Measurements from ENCODE around the gene SLC30A3.

Gene SLC30A3

GRCh38 chr2:27220091-27220490 lies 42.8 kb downstream of the SLC30A3 start:
- Histone ChIP-seq H3K27ac (replicated peaks; ENCODE audit: low read length) (no peak overlapping the region), H2AK5ac (ENCODE audit: low read depth, low read length) (no peak overlapping the region), H3K27me3 (ENCODE audit: control insufficient read depth in 3 of 3, insufficient read depth in 3 of 3, low read depth in 1 of 3, low read length in 3 of 3) (no peaks in the 10 kb centered on the region), H3K4ac (ENCODE audit: low read length) (no peak overlapping the region), H2BK15ac (ENCODE audit: low read length) (no peak overlapping the region), H3K9me3 (replicated peaks in 1 of 2; ENCODE audit: control insufficient read depth in 2 of 2, insufficient read depth in 1 of 2, low read depth in 1 of 2, low read length in 2 of 2) (peaks cover 0 to 2% of the 10 kb centered on the region in 2 donors), H4K91ac (ENCODE audit: low read depth, low read length, poor library complexity) (no peak overlapping the region), H2BK5ac (ENCODE audit: low read length) (no peak overlapping the region), H2BK120ac (ENCODE audit: low read depth, low read length) (no peak overlapping the region), H3K4me1 (ENCODE audit: control insufficient read depth in 2 of 2, insufficient read depth in 1 of 2, low read depth in 1 of 2, low read length in 2 of 2) (peaks cover 3 to 6% of the 10 kb centered on the region in 2 donors), H2BK12ac (ENCODE audit: low read length) (no peak overlapping the region), H3K9ac (ENCODE audit: low read depth, low read length, poor library complexity) (no peak overlapping the region), H3K36me3 (replicated peaks in 1 of 2; ENCODE audit: control insufficient read depth in 2 of 2, insufficient read depth in 2 of 2, low read length in 2 of 2) (peaks cover 47 to 92% of the 10 kb centered on the region in 2 donors), H3K4me2 (ENCODE audit: insufficient read depth, low read length, poor library complexity, severe bottlenecking) (no peak overlapping the region), H3K79me1 (ENCODE audit: low read depth, low read length) (peaks cover 3% of the 10 kb centered on the region), H3K4me3 (ENCODE audit: low read length in 2 of 2) (no peak overlapping the region), H4K8ac (ENCODE audit: low read depth, low read length) (no peak overlapping the region), H3K23ac (ENCODE audit: low read depth, low read length, poor library complexity) (no peak overlapping the region), H3K18ac (ENCODE audit: low read length) (no peak overlapping the region), H2AFZ (ENCODE audit: low read length) (no peak overlapping the region), H3K14ac (ENCODE audit: low read length) (no peak overlapping the region)
- WGBS, 2 donors (ENCODE audit: extremely low coverage in 2 of 2, insufficient read length in 2 of 2, insufficient replicate concordance in 1 of 2), result no CpG with 5 or more reads among the region's 7 CpGs
- DNase-seq (ENCODE audit: low spot score), result no peak

DNA sequence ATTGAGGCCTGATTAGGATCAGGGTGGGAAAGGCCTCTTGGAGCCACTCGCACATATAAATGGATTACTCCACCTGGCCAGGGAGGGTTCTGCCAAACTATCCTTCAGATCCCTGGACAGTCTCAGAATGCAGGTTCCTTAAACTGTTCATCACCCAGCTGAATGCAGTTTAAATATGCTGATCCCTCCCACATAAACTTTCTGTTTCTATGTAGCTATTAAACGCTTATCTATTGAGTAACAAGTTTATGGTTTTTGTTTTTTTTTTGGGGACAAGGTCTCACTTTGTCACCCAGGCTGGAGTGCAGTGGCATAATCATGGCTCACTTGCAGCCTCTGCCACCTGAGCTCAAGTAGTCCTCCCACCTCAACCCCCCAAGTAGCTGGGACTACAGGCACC lies 43.8 kb downstream of the SLC30A3 start:
- H2BK120ac ChIP-seq (ENCODE audit: low read depth, low read length), result no peak overlapping the region
- no peaks in the 10 kb centered on the region for H3K79me1 ChIP-seq (ENCODE audit: low read depth, low read length)
- H3K9ac ChIP-seq (ENCODE audit: low read depth, low read length, poor library complexity), result no peak overlapping the region
- H2AK5ac ChIP-seq (ENCODE audit: low read depth, low read length), result no peak overlapping the region
- no peaks in the 10 kb centered on the region for H3K9me3 ChIP-seq (replicated peaks in 1 of 2; ENCODE audit: control insufficient read depth in 2 of 2, insufficient read depth in 1 of 2, low read depth in 1 of 2, low read length in 2 of 2)
- H4K91ac ChIP-seq (ENCODE audit: low read depth, low read length, poor library complexity), result no peak overlapping the region
- H3K4me2 ChIP-seq (ENCODE audit: insufficient read depth, low read length, poor library complexity, severe bottlenecking), result no peak overlapping the region
- no peak for DNase-seq (ENCODE audit: low spot score)
- no peak overlapping the region for H3K14ac ChIP-seq (ENCODE audit: low read length)
- no peak overlapping the region for H3K23ac ChIP-seq (ENCODE audit: low read depth, low read length, poor library complexity)
- H3K36me3 ChIP-seq (replicated peaks in 1 of 2; ENCODE audit: control insufficient read depth in 2 of 2, insufficient read depth in 2 of 2, low read length in 2 of 2), result peaks cover 37 to 91% of the 10 kb centered on the region in 2 donors
- no peak overlapping the region for H2BK15ac ChIP-seq (ENCODE audit: low read length)
- no peaks in the 10 kb centered on the region for H3K27me3 ChIP-seq (ENCODE audit: control insufficient read depth in 3 of 3, insufficient read depth in 3 of 3, low read depth in 1 of 3, low read length in 3 of 3)
- no peak overlapping the region for H2BK5ac ChIP-seq (ENCODE audit: low read length)
- H3K18ac ChIP-seq (ENCODE audit: low read length), result no peak overlapping the region
- H3K27ac ChIP-seq (replicated peaks; ENCODE audit: low read length), result no peak overlapping the region
- no peak overlapping the region for H2BK12ac ChIP-seq (ENCODE audit: low read length)
- H3K4me3 ChIP-seq (ENCODE audit: low read length in 2 of 2), result no peak overlapping the region
- no CpG with 5 or more reads among the region's 2 CpGs for WGBS, 2 donors (ENCODE audit: extremely low coverage in 2 of 2, insufficient read length in 2 of 2, insufficient replicate concordance in 1 of 2)
- H3K4ac ChIP-seq (ENCODE audit: low read length), result no peak overlapping the region
- peaks cover 3 to 6% of the 10 kb centered on the region in 2 donors for H3K4me1 ChIP-seq (ENCODE audit: control insufficient read depth in 2 of 2, insufficient read depth in 1 of 2, low read depth in 1 of 2, low read length in 2 of 2)
- H2AFZ ChIP-seq (ENCODE audit: low read length), result no peak overlapping the region
- H4K8ac ChIP-seq (ENCODE audit: low read depth, low read length), result no peak overlapping the region

GRCh38 chr2:27218614-27219013 lies 44.2 kb downstream of the SLC30A3 start:
- H3K36me3 ChIP-seq (replicated peaks in 1 of 2; ENCODE audit: control insufficient read depth in 2 of 2, insufficient read depth in 2 of 2, low read length in 2 of 2), result peaks cover 32 to 91% of the 10 kb centered on the region in 2 donors

DNA sequence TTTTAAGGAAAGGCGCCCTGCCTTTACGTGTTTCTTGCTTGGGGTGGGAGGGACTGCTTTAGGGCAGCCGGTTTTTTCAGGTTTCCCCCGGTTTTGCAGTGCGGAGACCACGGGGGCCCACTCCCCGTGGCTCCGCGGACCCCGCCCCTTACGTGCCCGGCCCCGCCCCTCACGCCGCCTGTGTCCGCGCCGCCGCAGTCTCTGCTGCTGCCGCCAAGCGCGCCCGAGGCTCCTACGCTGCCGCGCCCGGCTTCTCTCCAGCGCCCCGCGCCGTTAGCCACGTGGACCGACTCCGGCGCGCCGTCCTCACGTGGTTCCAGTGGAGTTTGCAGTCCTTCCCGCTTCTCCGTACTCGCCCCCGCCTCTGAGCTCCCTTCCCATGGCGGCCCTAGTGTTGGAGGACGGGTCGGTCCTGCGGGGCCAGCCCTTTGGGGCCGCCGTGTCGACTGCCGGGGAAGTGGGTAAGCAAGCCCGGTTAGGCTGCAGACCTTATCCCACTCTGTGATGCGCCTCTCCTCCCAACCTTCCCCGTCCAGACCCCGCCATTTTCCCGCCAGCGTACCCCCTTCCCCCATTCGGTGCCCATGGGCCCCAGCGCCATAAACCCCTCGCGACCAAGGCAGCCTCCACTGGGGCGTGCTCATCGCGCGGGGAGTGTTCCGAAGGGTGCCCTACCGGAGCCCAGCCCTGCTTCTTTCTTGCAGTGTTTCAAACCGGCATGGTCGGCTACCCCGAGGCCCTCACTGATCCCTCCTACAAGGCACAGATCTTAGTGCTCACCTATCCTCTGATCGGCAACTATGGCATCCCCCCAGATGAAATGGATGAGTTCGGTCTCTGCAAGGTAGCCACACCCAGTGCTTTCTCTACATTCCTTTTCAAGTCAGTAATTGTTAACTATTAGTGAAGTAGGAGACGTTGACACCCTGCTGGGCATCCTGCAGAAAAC lies 45.4 kb downstream of the SLC30A3 start, which contains the start of gene CAD:
TSS of gene CAD (plus strand) at position 197 of the 949 bp plus-strand sequence. CDS start at position 380, 183 bp downstream.
- Histone ChIP-seq H2AFZ (ENCODE audit: low read length) (peak within 1 kb of the TSS; percentile 85), H2BK12ac (ENCODE audit: low read length) (no peak within 1 kb of the TSS), H3K27me3 (ENCODE audit: control insufficient read depth in 3 of 3, insufficient read depth in 3 of 3, low read depth in 1 of 3, low read length in 3 of 3) (no peaks in the 10 kb centered on the region), H2BK120ac (ENCODE audit: low read depth, low read length) (no peak within 1 kb of the TSS), H3K9me3 (replicated peaks in 1 of 2; ENCODE audit: control insufficient read depth in 2 of 2, insufficient read depth in 1 of 2, low read depth in 1 of 2, low read length in 2 of 2) (no peaks in the 10 kb centered on the region), H2AK5ac (ENCODE audit: low read depth, low read length) (peak within 1 kb of the TSS; percentile 13), H3K9ac (ENCODE audit: low read depth, low read length, poor library complexity) (peak within 1 kb of the TSS; percentile 97), H3K36me3 (replicated peaks in 1 of 2; ENCODE audit: control insufficient read depth in 2 of 2, insufficient read depth in 2 of 2, low read length in 2 of 2) (peaks cover 24 to 83% of the 10 kb centered on the region in 2 donors), H2BK5ac (ENCODE audit: low read length) (peak within 1 kb of the TSS; percentile 49), H3K4ac (ENCODE audit: low read length) (peak within 1 kb of the TSS; percentile 71), H4K91ac (ENCODE audit: low read depth, low read length, poor library complexity) (peak within 1 kb of the TSS; percentile 46), H3K27ac (replicated peaks; ENCODE audit: low read length) (peak within 1 kb of the TSS; percentile 45), H3K23ac (ENCODE audit: low read depth, low read length, poor library complexity) (peak within 1 kb of the TSS; percentile 90), H3K79me1 (ENCODE audit: low read depth, low read length) (no peaks in the 10 kb centered on the region), H3K4me1 (ENCODE audit: control insufficient read depth in 2 of 2, insufficient read depth in 1 of 2, low read depth in 1 of 2, low read length in 2 of 2) (peaks cover 8 to 10% of the 10 kb centered on the region in 2 donors), H3K4me3 (ENCODE audit: low read length in 2 of 2) (peak within 1 kb of the TSS; percentile 50 to 90), H3K4me2 (ENCODE audit: insufficient read depth, low read length, poor library complexity, severe bottlenecking) (peak within 1 kb of the TSS; percentile 90), H4K8ac (ENCODE audit: low read depth, low read length) (no peak within 1 kb of the TSS), H3K14ac (ENCODE audit: low read length) (peak within 1 kb of the TSS; percentile 61), H2BK15ac (ENCODE audit: low read length) (no peak within 1 kb of the TSS), H3K18ac (ENCODE audit: low read length) (peak within 1 kb of the TSS; percentile 95)
- no CpG with 5 or more reads among the region's 72 CpGs for WGBS, 2 donors (ENCODE audit: extremely low coverage in 2 of 2, insufficient read length in 2 of 2, insufficient replicate concordance in 1 of 2)
- peak; percentile 83 for DNase-seq (ENCODE audit: low spot score)

More at GRCh38 chr2:27218614-27219013, 44.2 kb downstream of the SLC30A3 start:
- Histone ChIP-seq H3K4me3 (ENCODE audit: low read length in 2 of 2) (no peak overlapping the region), H3K14ac (ENCODE audit: low read length) (no peak overlapping the region), H3K4me2 (ENCODE audit: insufficient read depth, low read length, poor library complexity, severe bottlenecking) (no peak overlapping the region), H4K91ac (ENCODE audit: low read depth, low read length, poor library complexity) (no peak overlapping the region), H3K9me3 (replicated peaks in 1 of 2; ENCODE audit: control insufficient read depth in 2 of 2, insufficient read depth in 1 of 2, low read depth in 1 of 2, low read length in 2 of 2) (no peaks in the 10 kb centered on the region), H3K79me1 (ENCODE audit: low read depth, low read length) (no peaks in the 10 kb centered on the region), H3K18ac (ENCODE audit: low read length) (no peak overlapping the region), H3K4me1 (ENCODE audit: control insufficient read depth in 2 of 2, insufficient read depth in 1 of 2, low read depth in 1 of 2, low read length in 2 of 2) (peaks cover 3 to 6% of the 10 kb centered on the region in 2 donors), H2AK5ac (ENCODE audit: low read depth, low read length) (no peak overlapping the region), H3K9ac (ENCODE audit: low read depth, low read length, poor library complexity) (no peak overlapping the region), H2BK120ac (ENCODE audit: low read depth, low read length) (no peak overlapping the region), H3K23ac (ENCODE audit: low read depth, low read length, poor library complexity) (no peak overlapping the region), H2BK15ac (ENCODE audit: low read length) (no peak overlapping the region), H3K27ac (replicated peaks; ENCODE audit: low read length) (no peak overlapping the region), H4K8ac (ENCODE audit: low read depth, low read length) (no peak overlapping the region), H3K4ac (ENCODE audit: low read length) (no peak overlapping the region), H2BK5ac (ENCODE audit: low read length) (no peak overlapping the region), H3K27me3 (ENCODE audit: control insufficient read depth in 3 of 3, insufficient read depth in 3 of 3, low read depth in 1 of 3, low read length in 3 of 3) (no peaks in the 10 kb centered on the region), H2BK12ac (ENCODE audit: low read length) (no peak overlapping the region), H2AFZ (ENCODE audit: low read length) (no peak overlapping the region)
- DNase-seq (ENCODE audit: low spot score), result no peak
- no CpG with 5 or more reads among the region's 4 CpGs for WGBS, 2 donors (ENCODE audit: extremely low coverage in 2 of 2, insufficient read length in 2 of 2, insufficient replicate concordance in 1 of 2)

All from neuronal stem cell (in vitro differentiated cells).